ENCODE measurements around the gene CDH23.

GRCh38 chr10:71657604-71658466 is 261.1 kb downstream of the CDH23 start:
- no peak for TF ChIP-seq CTCF (IDR thresholded peaks at IDR 0.05)
- no peak for TF ChIP-seq POLR2A (IDR thresholded peaks at IDR 0.05)
